IMR-90 (cell line): ENCODE measurements around the gene GRK5. TPM values are rescaled to one million over a fixed set of nuclear protein-coding genes. Genes with fewer than 3 reads are reported as not detected.

Source experiments
- ATAC-seq: fragments of 200-7000 bp; cut with Tn5 transposase; 2 replicates; pipeline ENCODE4 v1.9.1; 2020; ENCODE audit warnings: low read depth, mild to moderate bottlenecking, moderate library complexity
- BruUV-seq: library from RNA; stranded (reverse); fragments of 400-500 nt; replicated peaks from 2 replicates; lab custom pipeline; 2021; lab: Mats Ljungman, UMichigan
- CTCF ChIA-PET: fragments of 300-600 bp; formaldehyde crosslinking; extraction: SDS; loops from one replicate; lab custom pipeline; 2021; ENCODE audit warnings: antibody characterized with exemption; lab: Yijun Ruan, JAX
- POLR2A ChIA-PET: fragments of 300-600 bp; sonication (Branson Sonifier 250); formaldehyde crosslinking; loops from one replicate; lab custom pipeline; 2022; ENCODE audit warnings: antibody characterized with exemption; ENCODE audit not compliant: unreplicated experiment; lab: Charles Lee
- DNase-seq: peaks from one replicate; pipeline ENCODE4 v3.0.0; 2013
- H2AFZ ChIP-seq: replicated peaks from 2 replicates; pipeline ENCODE3; 2013; ENCODE audit warnings: low read length, mild to moderate bottlenecking; ENCODE audit not compliant: poor library complexity
- H2AK5ac ChIP-seq: 2 replicates; pipeline ENCODE4 v1.6.1; 2013; ENCODE audit warnings: low read depth, low read length, inconsistent platforms
- H2AK9ac ChIP-seq: replicated peaks from 2 replicates; pipeline ENCODE3; 2013; ENCODE audit warnings: mild to moderate bottlenecking, low read depth, low read length, moderate library complexity; ENCODE audit not compliant: poor library complexity
- H2BK120ac ChIP-seq: 2 replicates; pipeline ENCODE4 v1.6.1; 2013; ENCODE audit warnings: low read depth, low read length, inconsistent platforms
- H2BK15ac ChIP-seq: 3 replicates; pipeline ENCODE4 v1.6.1; 2013; ENCODE audit warnings: low read depth, low read length, inconsistent platforms
- H2BK20ac ChIP-seq: 2 replicates; pipeline ENCODE4 v1.6.1; 2013; ENCODE audit warnings: low read depth, mild to moderate bottlenecking, inconsistent platforms, low read length, moderate library complexity
- H2BK5ac ChIP-seq: 2 replicates; pipeline ENCODE4 v1.6.1; 2013; ENCODE audit warnings: mild to moderate bottlenecking, low read depth, low read length, inconsistent platforms; ENCODE audit not compliant: poor library complexity, severe bottlenecking
- H3K14ac ChIP-seq: replicated peaks from 2 replicates; pipeline ENCODE4 v1.6.1; 2013; ENCODE audit warnings: low read depth, low read length, inconsistent platforms
- H3K18ac ChIP-seq: 2 replicates; pipeline ENCODE4 v1.6.1; 2013; ENCODE audit warnings: low read depth, low read length, control low read depth
- H3K23ac ChIP-seq: 2 replicates; pipeline ENCODE4 v1.6.1; 2013; ENCODE audit warnings: low read depth, low read length, inconsistent platforms
- H3K27ac ChIP-seq: 2 replicates; pipeline ENCODE4 v1.5.1; 2013; ENCODE audit warnings: mild to moderate bottlenecking, control low read depth, low read length; ENCODE audit not compliant: insufficient read depth
- H3K27me3 ChIP-seq: 2 replicates; pipeline ENCODE4 v1.6.1; 2013; ENCODE audit warnings: low read length; ENCODE audit not compliant: control insufficient read depth, insufficient read depth
- H3K36me3 ChIP-seq: 2 replicates; pipeline ENCODE4 v1.6.1; 2013; ENCODE audit warnings: low read length, mixed read lengths; ENCODE audit not compliant: control insufficient read depth, insufficient read depth
- H3K4ac ChIP-seq: 2 replicates; pipeline ENCODE4 v1.6.1; 2013; ENCODE audit warnings: low read depth, low read length, inconsistent platforms
- H3K4me1 ChIP-seq: 2 replicates; pipeline ENCODE4 v1.6.1; 2013; ENCODE audit warnings: low read length, mixed read lengths; ENCODE audit not compliant: control insufficient read depth, insufficient read depth
- H3K4me2 ChIP-seq: 2 replicates; pipeline ENCODE4 v1.6.1; 2013; ENCODE audit warnings: low read depth, mild to moderate bottlenecking, control low read depth, low read length, moderate library complexity
- H3K4me3 ChIP-seq: 2 replicates; pipeline ENCODE4 v1.5.1; 2013; ENCODE audit warnings: low read depth, mild to moderate bottlenecking, control low read depth, low read length, moderate library complexity; ENCODE audit not compliant: insufficient read depth
- H3K56ac ChIP-seq: 2 replicates; pipeline ENCODE4 v1.6.1; 2013; ENCODE audit warnings: low read length, inconsistent platforms; ENCODE audit not compliant: insufficient read depth; ENCODE audit errors: extremely low read depth
- H3K79me1 ChIP-seq, 2 experiments: 2 replicates each; pipeline ENCODE4 v1.6.1; 2013; ENCODE audit warnings: low read length in 2 of 2, inconsistent platforms in 1 of 2, low read depth in 1 of 2
- H3K9ac ChIP-seq: 2 replicates; pipeline ENCODE4 v1.6.1; 2013; ENCODE audit warnings: low read depth, low read length, control low read depth
- H3K9me1 ChIP-seq: 2 replicates; pipeline ENCODE4 v1.6.1; 2013; ENCODE audit warnings: low read length, inconsistent platforms; ENCODE audit not compliant: insufficient read depth
- H3K9me3 ChIP-seq: 2 replicates; pipeline ENCODE4 v1.6.1; 2013; ENCODE audit warnings: low read length; ENCODE audit not compliant: control insufficient read depth, insufficient read depth
- H4K20me1 ChIP-seq: 2 replicates; pipeline ENCODE4 v1.6.1; 2013; ENCODE audit warnings: low read length, inconsistent platforms; ENCODE audit not compliant: insufficient read depth
- H4K5ac ChIP-seq: 2 replicates; pipeline ENCODE4 v1.6.1; 2013; ENCODE audit warnings: mild to moderate bottlenecking, low read depth, low read length, control low read depth
- H4K8ac ChIP-seq, 2 experiments: 2 replicates each; pipeline ENCODE4 v1.6.1; 2013; ENCODE audit warnings: low read depth in 2 of 2, low read length in 2 of 2, control low read depth in 1 of 2, inconsistent platforms in 1 of 2
- H4K91ac ChIP-seq: 2 replicates; pipeline ENCODE4 v1.6.1; 2013; ENCODE audit warnings: low read depth, low read length, inconsistent platforms; ENCODE audit not compliant: insufficient read depth
- BHLHE40 ChIP-seq: fragments of 150-350 bp; IDR thresholded peaks from 2 replicates; pipeline ENCODE4 v1.6.1; 2016; ENCODE audit warnings: mild to moderate bottlenecking, low read depth, low read length
- CEBPB ChIP-seq: IDR thresholded peaks from 2 replicates; pipeline ENCODE4 v1.6.1; 2012; ENCODE audit warnings: low read depth, low read length, improper control_type of control experiment
- CHD1 ChIP-seq: IDR thresholded peaks from 2 replicates; pipeline ENCODE4 v1.6.1; 2012; ENCODE audit warnings: low read depth, low read length, improper control_type of control experiment
- FOS ChIP-seq: fragments of 150-350 bp; IDR thresholded peaks from 2 replicates; pipeline ENCODE4 v1.6.1; 2016; ENCODE audit warnings: low read depth, low read length
- MAFK ChIP-seq: IDR thresholded peaks from 2 replicates; pipeline ENCODE4 v1.6.1; 2012; ENCODE audit warnings: low read depth, low read length, improper control_type of control experiment
- MAZ ChIP-seq: IDR thresholded peaks from 2 replicates; pipeline ENCODE4 v1.6.1; 2012; ENCODE audit warnings: low read depth, mild to moderate bottlenecking, low read length, improper control_type of control experiment, moderate library complexity, borderline replicate concordance
- MXI1 ChIP-seq: IDR thresholded peaks from 2 replicates; pipeline ENCODE4 v1.6.1; 2012; ENCODE audit warnings: low read depth, mild to moderate bottlenecking, low read length, moderate library complexity, borderline replicate concordance
- NFE2L2 ChIP-seq: fragments of 150-350 bp; IDR thresholded peaks from 2 replicates; pipeline ENCODE4 v1.6.1; 2016; ENCODE audit warnings: low read depth, mild to moderate bottlenecking, low read length
- POLR2A ChIP-seq: IDR thresholded peaks from 2 replicates; pipeline ENCODE4 v1.6.1; 2012; ENCODE audit warnings: mild to moderate bottlenecking, low read depth, low read length
- RAD21 ChIP-seq: IDR thresholded peaks from 2 replicates; pipeline ENCODE4 v1.6.1; 2012; ENCODE audit warnings: low read length, improper control_type of control experiment
- RCOR1 ChIP-seq: IDR thresholded peaks from 2 replicates; pipeline ENCODE4 v1.6.1; 2012; ENCODE audit warnings: mild to moderate bottlenecking, low read length, improper control_type of control experiment; ENCODE audit not compliant: insufficient replicate concordance
- RFX5 ChIP-seq: IDR thresholded peaks from 2 replicates; pipeline ENCODE4 v1.8.0; 2012; ENCODE audit warnings: low read depth, mild to moderate bottlenecking, low read length, moderate library complexity
- WGBS, 2 experiments: methylation state at CpG; one replicate each; pipeline versions ENCODE4 v1.1.5 to v1.1.7; 2013; ENCODE audit warnings: missing lambda C conversion rate in 2 of 2; ENCODE audit not compliant: insufficient read length in 1 of 2; ENCODE audit errors: extremely low coverage in 2 of 2; 5-methylcytosine and 5-hydroxymethylcytosine counted together
- dilution Hi-C: fragments of 300-500 bp; cut with HindIII; formaldehyde crosslinking; loops from one replicate; pipeline ENCODE4 v1.14.3; 2018; ENCODE audit warnings: low sequenced_read_pairs; ENCODE audit not compliant: unreplicated experiment
- in situ Hi-C: fragments of 300-500 bp; cut with MboI; formaldehyde crosslinking; loops from 3 replicates; pipeline ENCODE4 v1.14.3; 2019; ENCODE audit warnings: low sequenced_read_pairs, inconsistent platforms, mixed read lengths
- intact Hi-C: fragments of 100-400 bp; cut with micrococcal nuclease; formaldehyde crosslinking; loops from 2 replicates; pipeline ENCODE4 v1.10.0; 2022
- polyA plus RNA-seq, 3 experiments: library from polyadenylated mRNA; depleted of rRNA; stranded (reverse); fragments of >200 nt; gene quantifications; 2 replicates each; pipeline ENCODE4 v1.2.3, GENCODE V29; 2012; ENCODE audit warnings: low replicate concordance in 1 of 3
- total RNA-seq: library from RNA; depleted of rRNA; stranded (reverse); fragments of >200 nt; gene quantifications from 2 replicates; pipeline ENCODE4 v1.2.3, GENCODE V29; 2012
- TF ChIP-seq, protein P1 (sequence below): conservative IDR thresholded peaks from 2 replicates; pipeline ENCODE4 v1.5.1; 2012; ENCODE audit warnings: mild to moderate bottlenecking, low read depth, low read length, improper control_type of control experiment
- TF ChIP-seq, protein P2 (sequence below): fragments of 150-350 bp; IDR thresholded peaks from 2 replicates; pipeline ENCODE4 v1.6.1; 2017; ENCODE audit warnings: mild to moderate bottlenecking, antibody characterized with exemption, low read length, low read depth

GRK5 gene
- total and polyA plus RNA-seq, 2 of the 4 experiments (the other 2 are of a cell fraction): 12.9 to 16.3 TPM

DNA sequence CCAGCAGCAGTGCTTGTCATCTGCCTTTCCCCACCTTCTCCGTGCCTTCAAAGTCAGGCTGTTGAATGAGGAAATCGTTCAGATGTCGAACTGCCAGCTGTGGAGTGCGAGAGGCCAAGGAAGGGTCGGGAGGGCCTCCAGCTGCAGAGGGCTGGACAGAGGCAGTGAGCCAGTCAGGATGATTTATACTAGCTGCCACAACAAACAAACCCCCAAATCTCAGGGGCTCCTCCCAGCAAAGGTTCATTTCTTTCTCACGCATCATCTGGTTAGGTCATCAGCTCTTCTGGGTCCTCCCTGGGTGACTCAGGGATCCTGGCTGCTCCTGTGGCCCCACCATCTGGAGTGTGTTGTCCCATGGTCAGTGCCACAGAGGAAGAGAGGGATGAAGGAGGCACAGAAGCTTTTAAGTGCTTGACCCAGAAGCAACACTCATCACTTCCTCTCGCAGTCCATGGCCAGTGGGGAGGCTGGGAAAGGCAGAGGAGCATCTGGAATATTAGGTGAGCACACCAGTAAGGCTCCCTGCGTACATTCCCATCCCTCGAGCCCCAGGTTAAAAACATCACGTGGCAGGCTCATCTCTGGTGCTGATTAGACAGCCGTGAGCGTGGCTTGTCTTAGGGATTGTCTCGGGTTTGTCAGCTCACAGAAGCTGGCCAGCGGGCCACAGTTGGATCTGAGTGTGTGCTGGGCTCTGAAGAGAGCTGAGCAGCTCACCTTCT, 194.5 kb downstream of the GRK5 start:
- H3K4me2 ChIP-seq: peak overlapping the region; percentile 20
- H4K20me1 ChIP-seq: peaks cover 10% of the 10 kb centered on the region
- peak overlapping the region; percentile 51 for H3K56ac ChIP-seq
- intact Hi-C loops: no loop called here
- H2BK20ac ChIP-seq: peak overlapping the region; percentile 94
- H3K27ac ChIP-seq: peak overlapping the region; percentile 87
- peak overlapping the region; percentile 91 for H2BK120ac ChIP-seq
- no peaks in the 10 kb centered on the region for H3K27me3 ChIP-seq
- dilution Hi-C loops: no loop called here
- H2BK5ac ChIP-seq: peak overlapping the region; percentile 85
- POLR2A ChIA-PET: interaction anchor here (0.7 to 1.2 kb wide), 4 partner anchors 8 to 192 kb away, joined by 3 to 5 read pairs (median 3); no protein-coding TSS in a partner anchor
- H2AFZ ChIP-seq: peak overlapping the region; percentile 69
- no peaks in the 10 kb centered on the region for H3K9me3 ChIP-seq
- DNase-seq (peak; percentile 100), ATAC-seq (peak; percentile 90)
- H3K14ac ChIP-seq: peak overlapping the region; percentile 92
- H3K79me1 ChIP-seq: peaks cover 10 to 73% of the 10 kb centered on the region in 2 experiments
- peak overlapping the region; percentile 95 for H3K4ac ChIP-seq
- peak overlapping the region; percentile 33 to 82 for H4K8ac ChIP-seq
- peaks cover 21% of the 10 kb centered on the region for H3K9me1 ChIP-seq
- H2AK9ac ChIP-seq: peak overlapping the region; percentile 95
- H3K9ac ChIP-seq: peak overlapping the region; percentile 46
- H2AK5ac ChIP-seq: peak overlapping the region; percentile 93
- CTCF ChIA-PET: interaction anchor here (1.3 to 1.5 kb wide), 2 partner anchors 192 to 202 kb away, joined by 3 to 5 read pairs; no protein-coding TSS in a partner anchor
- peak overlapping the region; percentile 49 for H3K23ac ChIP-seq
- H3K4me1 ChIP-seq: peaks cover 19% of the 10 kb centered on the region
- no TSS peak for BruUV-seq
- H4K91ac ChIP-seq: peak overlapping the region; percentile 87
- peaks cover 44% of the 10 kb centered on the region for H3K36me3 ChIP-seq
- TF ChIP-seq NFE2L2 (peak; percentile 89), POLR2A (peak; percentile 87), CEBPB (peak; percentile 65; the same call in 1 of the 2 replicates), BHLHE40 (peak; percentile 49), MAZ (peak; percentile 64; the same call in 1 of the 2 replicates), RCOR1 (peak; percentile 92), RFX5 (no peak), MAFK (no peak), FOS (peak; percentile 95), RAD21 (no peak), MXI1 (peak; percentile 32; the same call in 1 of the 2 replicates), CHD1 (0 out of 2 replicates have a peak, but pooled peaks have one; percentile 30)
- TF ChIP-seq, protein P1, sequence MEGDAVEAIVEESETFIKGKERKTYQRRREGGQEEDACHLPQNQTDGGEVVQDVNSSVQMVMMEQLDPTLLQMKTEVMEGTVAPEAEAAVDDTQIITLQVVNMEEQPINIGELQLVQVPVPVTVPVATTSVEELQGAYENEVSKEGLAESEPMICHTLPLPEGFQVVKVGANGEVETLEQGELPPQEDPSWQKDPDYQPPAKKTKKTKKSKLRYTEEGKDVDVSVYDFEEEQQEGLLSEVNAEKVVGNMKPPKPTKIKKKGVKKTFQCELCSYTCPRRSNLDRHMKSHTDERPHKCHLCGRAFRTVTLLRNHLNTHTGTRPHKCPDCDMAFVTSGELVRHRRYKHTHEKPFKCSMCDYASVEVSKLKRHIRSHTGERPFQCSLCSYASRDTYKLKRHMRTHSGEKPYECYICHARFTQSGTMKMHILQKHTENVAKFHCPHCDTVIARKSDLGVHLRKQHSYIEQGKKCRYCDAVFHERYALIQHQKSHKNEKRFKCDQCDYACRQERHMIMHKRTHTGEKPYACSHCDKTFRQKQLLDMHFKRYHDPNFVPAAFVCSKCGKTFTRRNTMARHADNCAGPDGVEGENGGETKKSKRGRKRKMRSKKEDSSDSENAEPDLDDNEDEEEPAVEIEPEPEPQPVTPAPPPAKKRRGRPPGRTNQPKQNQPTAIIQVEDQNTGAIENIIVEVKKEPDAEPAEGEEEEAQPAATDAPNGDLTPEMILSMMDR: no peak
- TF ChIP-seq, protein P2, sequence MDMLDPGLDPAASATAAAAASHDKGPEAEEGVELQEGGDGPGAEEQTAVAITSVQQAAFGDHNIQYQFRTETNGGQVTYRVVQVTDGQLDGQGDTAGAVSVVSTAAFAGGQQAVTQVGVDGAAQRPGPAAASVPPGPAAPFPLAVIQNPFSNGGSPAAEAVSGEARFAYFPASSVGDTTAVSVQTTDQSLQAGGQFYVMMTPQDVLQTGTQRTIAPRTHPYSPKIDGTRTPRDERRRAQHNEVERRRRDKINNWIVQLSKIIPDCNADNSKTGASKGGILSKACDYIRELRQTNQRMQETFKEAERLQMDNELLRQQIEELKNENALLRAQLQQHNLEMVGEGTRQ: peak; percentile 81
- WGBS, 2 experiments: 8% methylated on average over 6 of the region's 14 CpGs; no CpG with 5 or more reads in 1 of the 2 experiments
- no peak overlapping the region for H3K4me3 ChIP-seq
- peak overlapping the region; percentile 62 for H3K18ac ChIP-seq
- H2BK15ac ChIP-seq: peak overlapping the region; percentile 64; the same call in 2 of the 3 replicates
- in situ Hi-C loops: no loop called here
- peak overlapping the region; percentile 54 for H4K5ac ChIP-seq
